Measurements from ENCODE around the gene COPS7B. TPM values are rescaled to one million over a fixed set of nuclear protein-coding genes. Genes with fewer than 3 reads are reported as not detected.

Gene COPS7B
- total and polyA plus RNA-seq, 9 of the 15 experiments (the other 6 are each of a cell fraction or from before 2014, with no cell fraction given) = 6.0 to 50.7 (median 21.8) TPM

DNA sequence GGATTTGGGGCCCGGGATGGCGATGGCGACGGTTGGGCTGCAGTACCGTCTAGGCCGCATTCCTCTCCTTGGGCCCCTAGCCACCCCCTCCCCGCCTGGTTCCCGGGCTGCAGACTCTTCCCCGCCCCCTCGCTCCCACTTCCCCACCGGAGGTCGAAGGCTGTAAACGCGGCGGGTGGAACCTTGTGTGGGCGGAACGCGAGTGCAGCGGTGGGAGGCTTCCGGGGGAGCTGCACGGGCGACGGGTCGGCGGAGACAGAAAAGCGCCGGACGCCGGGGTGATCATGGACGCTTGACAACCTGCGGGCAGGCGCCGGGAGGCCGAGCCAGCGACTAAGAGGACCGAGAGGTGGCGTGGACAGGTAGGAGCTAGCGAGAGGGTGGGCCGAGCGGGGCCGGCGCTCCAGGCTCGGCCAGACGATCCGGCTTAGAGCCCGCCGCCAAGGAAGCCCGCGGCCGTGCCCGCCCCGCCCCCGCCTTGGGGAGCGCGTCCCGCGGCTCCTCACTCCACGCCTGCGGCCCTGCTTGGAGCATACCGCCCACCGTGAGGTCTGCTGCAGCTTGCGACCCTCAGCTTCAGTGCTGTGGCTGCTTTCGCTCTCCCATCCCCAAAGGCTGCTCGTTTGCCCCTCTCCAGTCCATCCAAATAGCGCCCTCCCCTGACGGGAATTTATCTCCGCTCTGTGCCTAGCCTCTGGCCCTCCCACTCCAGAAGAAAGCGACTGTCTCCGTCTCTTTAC lies at the start of gene COPS7B (continued):
- TF ChIP-seq SIX5 (IDR thresholded peaks at IDR 0.05; ENCODE audit: borderline replicate concordance in 1 of 2, insufficient read depth in 1 of 2, low read depth in 1 of 2, low read length in 2 of 2) = peak; percentile 65 to 79; a peak in 3 of 4 replicates

DNA sequence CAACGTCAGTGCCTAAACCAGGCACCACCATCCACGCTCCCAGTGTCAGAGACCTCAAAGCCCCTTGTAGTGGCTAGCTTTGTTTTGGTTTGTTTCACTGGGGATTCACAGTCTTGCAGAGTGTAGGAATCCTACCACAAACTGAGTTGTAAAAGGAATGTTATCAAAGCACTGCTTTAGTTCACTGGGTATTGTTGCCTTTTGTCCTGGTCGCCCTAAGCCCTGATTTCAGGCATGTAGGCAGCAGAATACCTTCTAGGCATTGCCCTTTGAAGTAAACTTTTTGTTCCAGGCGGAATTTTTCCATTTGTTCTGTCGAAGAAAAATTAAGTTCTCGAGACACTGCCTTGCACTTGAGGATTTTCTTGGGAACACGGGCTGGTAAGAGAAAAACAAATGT lies 48.5 kb upstream of the COPS7B start:
- no peaks in the 10 kb centered on the region for H3K9me3 ChIP-seq (replicated peaks; ENCODE audit: control insufficient read depth, insufficient read depth, low read depth, low read length)
- BruUV-seq (replicated peaks) = no TSS peak
- no peaks in the 10 kb centered on the region for H4K20me1 ChIP-seq (replicated peaks; ENCODE audit: control insufficient read depth, insufficient read depth, low read length)
- no peak for DNase-seq (ENCODE audit: extremely low read depth in 1 of 4, low spot score in 3 of 4)
- POLR2A ChIA-PET = no interaction called here
- no peak overlapping the region for H3K9ac ChIP-seq (ENCODE audit: insufficient read depth in 1 of 2, low read depth in 2 of 2, low read length in 2 of 2)
- no peak overlapping the region for H3K4me2 ChIP-seq (ENCODE audit: insufficient read depth, low read length)
- CTCF ChIA-PET (ENCODE audit: low intra/inter-chr PET ratio) = no interaction called here
- no peak overlapping the region for H3K4me3 ChIP-seq
- TF ChIP-seq ARID2 (IDR thresholded peaks at IDR 0.05) (no peak), MCM5 (IDR thresholded peaks at IDR 0.05; ENCODE audit: low read depth) (no peak), ZNF165 (CRISPR knock-in tag; IDR thresholded peaks at IDR 0.05; ENCODE audit: borderline replicate concordance) (no peak), ZNF324 (CRISPR knock-in tag; IDR thresholded peaks at IDR 0.05) (no peak), ZFP30 (CRISPR knock-in tag; IDR thresholded peaks at IDR 0.05; ENCODE audit: borderline replicate concordance) (no peak), TCF7 (IDR thresholded peaks at IDR 0.05; ENCODE audit: borderline replicate concordance) (no peak), ZKSCAN8 (CRISPR knock-in tag; IDR thresholded peaks at IDR 0.05) (no peak), NR3C1 (CRISPR knock-in tag; IDR thresholded peaks at IDR 0.05) (no peak), IRF2 (CRISPR knock-in tag; IDR thresholded peaks at IDR 0.05) (no peak), WHSC1 (IDR thresholded peaks at IDR 0.05; ENCODE audit: low read length) (no peak), MBD2 (IDR thresholded peaks at IDR 0.05; ENCODE audit: borderline replicate concordance, low read depth) (no peak), JUN (IDR thresholded peaks at IDR 0.05; ENCODE audit: borderline replicate concordance, low read depth, low read length) (no peak), JUN (CRISPR knock-in tag; IDR thresholded peaks at IDR 0.05; ENCODE audit: borderline replicate concordance) (no peak)
- TF ChIP-seq, protein P1, sequence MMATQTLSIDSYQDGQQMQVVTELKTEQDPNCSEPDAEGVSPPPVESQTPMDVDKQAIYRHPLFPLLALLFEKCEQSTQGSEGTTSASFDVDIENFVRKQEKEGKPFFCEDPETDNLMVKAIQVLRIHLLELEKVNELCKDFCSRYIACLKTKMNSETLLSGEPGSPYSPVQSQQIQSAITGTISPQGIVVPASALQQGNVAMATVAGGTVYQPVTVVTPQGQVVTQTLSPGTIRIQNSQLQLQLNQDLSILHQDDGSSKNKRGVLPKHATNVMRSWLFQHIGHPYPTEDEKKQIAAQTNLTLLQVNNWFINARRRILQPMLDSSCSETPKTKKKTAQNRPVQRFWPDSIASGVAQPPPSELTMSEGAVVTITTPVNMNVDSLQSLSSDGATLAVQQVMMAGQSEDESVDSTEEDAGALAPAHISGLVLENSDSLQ (IDR thresholded peaks at IDR 0.05) = no peak
- TF ChIP-seq, protein P2, sequence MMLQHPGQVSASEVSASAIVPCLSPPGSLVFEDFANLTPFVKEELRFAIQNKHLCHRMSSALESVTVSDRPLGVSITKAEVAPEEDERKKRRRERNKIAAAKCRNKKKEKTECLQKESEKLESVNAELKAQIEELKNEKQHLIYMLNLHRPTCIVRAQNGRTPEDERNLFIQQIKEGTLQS (IDR thresholded peaks at IDR 0.05) = no peak
- TF ChIP-seq, protein P2 (CRISPR knock-in tag; conservative IDR thresholded peaks at IDR 0.05) = no peak
- WGBS (ENCODE audit: insufficient coverage, low coverage, missing lambda C conversion rate) = 7% methylated on average over 6 of the region's 7 CpGs
- H3K4me1 ChIP-seq (replicated peaks in 1 of 2; ENCODE audit: control insufficient read depth in 2 of 2, insufficient read depth in 2 of 2, low read length in 2 of 2) = no peaks in the 10 kb centered on the region; a peak in 1 of 5 replicates
- H3K9me1 ChIP-seq (ENCODE audit: control insufficient read depth, insufficient read depth, low read length) = no peaks in the 10 kb centered on the region
- intact Hi-C loops (cut with micrococcal nuclease) (no loop called here), in situ Hi-C loops (cut with MboI) (no loop called here)
- no peaks in the 10 kb centered on the region for H3K79me2 ChIP-seq (ENCODE audit: control insufficient read depth, insufficient read depth, low read length)
- no peak for FAIRE-seq
- no peaks in the 10 kb centered on the region for H3K36me3 ChIP-seq (ENCODE audit: control insufficient read depth, insufficient read depth, low read length)
- H3K27me3 ChIP-seq (ENCODE audit: control insufficient read depth in 2 of 2, insufficient read depth in 2 of 2, low read length in 2 of 2) = peaks cover 0 to 2% of the 10 kb centered on the region in 2 experiments; a peak in 3 of 5 replicates
- H3K27ac ChIP-seq (ENCODE audit: extremely low read depth, low read depth, low read length) = no peak overlapping the region
- H2AFZ ChIP-seq (ENCODE audit: low read depth, low read length) = no peak overlapping the region
- ATAC-seq = no peak
